HG03103 (cell line): ENCODE data around the gene PLK3.

Experiments used
- ATAC-seq: cut with Tn5 transposase; IDR thresholded peaks from one replicate; pipeline ENCODE4 v1.9.1; 2021; ENCODE audit warnings: low read depth; ENCODE audit not compliant: unreplicated experiment

PLK3 gene

DNA sequence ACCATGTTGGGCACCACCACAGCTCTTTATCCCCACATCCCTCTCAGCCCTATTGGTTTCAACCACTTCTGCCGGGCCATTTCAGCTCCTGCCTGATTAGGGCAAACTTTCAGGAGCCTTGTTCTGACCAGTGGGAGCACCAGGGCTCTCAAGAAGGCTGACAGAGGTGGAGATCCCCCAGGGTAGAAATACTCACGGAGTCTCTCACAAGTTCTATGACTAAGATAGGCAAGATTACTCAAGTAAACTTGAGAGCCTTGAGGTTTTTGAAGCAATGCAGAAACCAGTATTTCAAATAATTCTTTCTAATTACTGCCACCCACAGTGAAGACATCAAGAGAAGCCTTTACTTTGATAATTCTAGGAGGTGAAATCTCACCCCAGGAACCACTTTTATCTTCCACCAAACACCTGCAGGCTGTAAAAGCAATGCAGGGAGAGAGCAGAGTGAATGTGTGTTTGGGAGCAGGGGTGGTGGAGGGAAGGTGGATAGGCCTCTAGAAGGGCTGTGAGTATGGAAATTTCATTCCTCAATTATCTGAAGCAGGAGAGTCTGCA, 49.5 kb downstream of the PLK3 start:
- no peak for ATAC-seq

DNA sequence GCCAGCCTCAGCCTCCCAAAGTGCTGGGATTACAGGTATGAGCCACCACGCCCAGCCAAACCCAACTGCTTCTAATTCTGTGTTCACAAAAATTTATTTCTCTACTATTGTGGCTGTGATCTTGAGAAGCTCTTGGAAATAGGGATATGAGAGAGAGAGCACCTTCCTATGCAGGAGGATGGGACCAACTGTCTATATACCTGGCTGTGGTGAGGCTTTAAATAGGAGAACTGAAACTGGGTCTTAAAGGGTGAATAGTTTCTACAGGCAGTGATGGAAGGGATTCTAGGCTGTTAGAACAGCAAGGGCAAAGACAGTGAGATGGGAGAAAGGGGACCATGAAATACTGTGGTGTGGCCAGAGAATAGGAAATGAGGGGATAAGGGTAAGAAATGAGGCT, 51.1 kb downstream of the PLK3 start:
- ATAC-seq, result no peak

DNA sequence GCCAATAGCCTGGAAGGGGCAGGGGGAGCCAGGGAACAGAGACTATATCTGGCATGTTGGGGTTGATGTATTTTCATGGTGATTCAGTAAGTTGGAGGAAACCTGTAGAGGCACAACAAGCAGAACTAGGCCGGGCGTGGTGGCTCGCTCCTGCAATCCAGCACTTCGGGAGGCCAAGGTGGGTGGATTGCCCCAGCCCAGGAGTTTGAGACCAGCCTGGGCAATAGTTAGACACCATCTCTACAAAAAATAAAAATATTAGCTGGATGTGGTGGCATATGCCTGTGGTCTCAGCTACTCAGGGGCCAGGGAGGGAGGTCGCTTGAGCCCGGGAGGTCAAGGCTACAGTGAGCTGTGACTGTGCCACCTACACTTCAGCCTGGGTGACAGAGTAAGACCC, 53.0 kb downstream of the PLK3 start:
- ATAC-seq, result no peak

DNA sequence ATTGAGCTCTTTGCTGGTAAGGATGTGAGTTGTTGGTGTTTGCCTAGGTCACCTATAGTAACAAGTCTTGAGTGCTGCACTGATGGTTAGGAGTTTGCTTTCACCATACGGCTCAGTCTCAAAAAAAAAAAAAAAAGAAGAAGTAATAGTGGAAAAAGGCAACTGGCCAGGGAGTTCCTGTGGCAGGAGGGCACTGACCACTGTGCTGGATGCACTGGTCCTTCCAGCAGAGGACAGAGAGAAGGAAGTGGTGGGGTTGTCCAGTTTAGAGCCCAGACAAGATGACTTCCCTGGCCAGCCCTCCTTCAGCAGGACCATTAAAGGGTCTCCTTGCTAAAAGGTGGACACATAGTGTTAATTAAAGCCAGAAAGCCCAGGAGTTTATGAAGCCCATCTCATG, 54.8 kb downstream of the PLK3 start:
- no peak for ATAC-seq
